SK-N-SH treated with all-trans-retinoic acid at 6 μM for 48 hours (cell line): ENCODE measurements around the gene CCN5.

ENCODE experiments used
- ATAC-seq: fragments of 200-7000 bp; cut with Tn5 transposase; 3 replicates; pipeline ENCODE4 v1.9.1; 2020; ENCODE audit warnings: mild to moderate bottlenecking, moderate library complexity
- ARNTL ChIP-seq: fragments of 450-650 bp; formaldehyde crosslinking; IDR thresholded peaks from 2 replicates; pipeline ENCODE4 v1.5.0; 2020; ENCODE audit warnings: low read depth, mild to moderate bottlenecking, moderate library complexity, borderline replicate concordance
- BACH2 ChIP-seq: fragments of 250-450 bp; sonication (Bioruptor Pico); IDR thresholded peaks from 2 replicates; pipeline ENCODE4 v1.9.0; 2021; ENCODE audit warnings: mild to moderate bottlenecking, borderline replicate concordance
- CSDC2 ChIP-seq: fragments of 250-450 bp; sonication (Bioruptor Pico); IDR thresholded peaks from 2 replicates; pipeline ENCODE4 v1.5.0; 2020; ENCODE audit warnings: mild to moderate bottlenecking, moderate library complexity
- ESRRG ChIP-seq: fragments of 250-450 bp; sonication (Bioruptor Pico); IDR thresholded peaks from 2 replicates; pipeline ENCODE4 v1.6.1; 2021; ENCODE audit warnings: mild to moderate bottlenecking
- GLIS3 ChIP-seq: fragments of 250-450 bp; sonication (Bioruptor Pico); IDR thresholded peaks from 2 replicates; pipeline ENCODE4 v1.5.0; 2020; ENCODE audit warnings: mild to moderate bottlenecking, moderate library complexity
- OSR1 ChIP-seq: fragments of 250-450 bp; sonication (Bioruptor Pico); IDR thresholded peaks from 2 replicates; pipeline ENCODE4 v1.8.0; 2022; ENCODE audit warnings: moderate library complexity, mild to moderate bottlenecking, inconsistent platforms
- PATZ1 ChIP-seq: fragments of 250-450 bp; sonication (Bioruptor Pico); IDR thresholded peaks from 2 replicates; pipeline ENCODE4 v1.8.0; 2020; ENCODE audit warnings: mild to moderate bottlenecking, moderate library complexity, borderline replicate concordance
- POU6F1 ChIP-seq: fragments of 250-450 bp; sonication (Bioruptor Pico); IDR thresholded peaks from 2 replicates; pipeline ENCODE4 v1.8.0; 2021; ENCODE audit warnings: low read depth, mild to moderate bottlenecking, moderate library complexity, borderline replicate concordance
- RARB ChIP-seq: fragments of 250-450 bp; sonication (Bioruptor Pico); IDR thresholded peaks from 2 replicates; pipeline ENCODE4 v1.8.0; 2021; ENCODE audit warnings: mild to moderate bottlenecking, moderate library complexity
- SNAI2 ChIP-seq: fragments of 250-450 bp; sonication (Bioruptor Pico); IDR thresholded peaks from 2 replicates; pipeline ENCODE4 v1.5.0; 2020; ENCODE audit warnings: mild to moderate bottlenecking, moderate library complexity
- TCF4 ChIP-seq: fragments of 250-450 bp; sonication (Bioruptor Pico); IDR thresholded peaks from 2 replicates; pipeline ENCODE4 v1.8.0; 2021; ENCODE audit warnings: mild to moderate bottlenecking, moderate library complexity, borderline replicate concordance
- TOX ChIP-seq: fragments of 250-450 bp; sonication (Bioruptor Pico); IDR thresholded peaks from 2 replicates; pipeline ENCODE4 v1.8.0; 2021; ENCODE audit warnings: mild to moderate bottlenecking, moderate library complexity, borderline replicate concordance
- TSHZ2 ChIP-seq: fragments of 250-450 bp; sonication (Bioruptor Pico); IDR thresholded peaks from 2 replicates; pipeline ENCODE4 v1.5.0; 2020; ENCODE audit warnings: mild to moderate bottlenecking, moderate library complexity
- ZC3H10 ChIP-seq: fragments of 250-450 bp; sonication (Bioruptor Pico); IDR thresholded peaks from 2 replicates; pipeline ENCODE4 v1.5.1; 2021; ENCODE audit warnings: mild to moderate bottlenecking, moderate library complexity
- ZFP3 ChIP-seq: fragments of 250-450 bp; sonication (Bioruptor Pico); IDR thresholded peaks from 2 replicates; pipeline ENCODE4 v1.5.0; 2020; ENCODE audit warnings: mild to moderate bottlenecking, moderate library complexity
- ZFP30 ChIP-seq: fragments of 450-650 bp; formaldehyde crosslinking; IDR thresholded peaks from 2 replicates; pipeline ENCODE4 v1.5.0; 2022; ENCODE audit warnings: mild to moderate bottlenecking, moderate library complexity
- ZNF565 ChIP-seq: fragments of 450-650 bp; formaldehyde crosslinking; conservative IDR thresholded peaks from 2 replicates; pipeline ENCODE4 v1.5.0; 2020; ENCODE audit warnings: low read depth, mild to moderate bottlenecking, moderate library complexity
- ZNF70 ChIP-seq: fragments of 450-650 bp; formaldehyde crosslinking; IDR thresholded peaks from 2 replicates; pipeline ENCODE4 v1.5.0; 2020; ENCODE audit warnings: mild to moderate bottlenecking, moderate library complexity
- ZNF8 ChIP-seq: fragments of 450-650 bp; formaldehyde crosslinking; IDR thresholded peaks from 2 replicates; pipeline ENCODE4 v1.5.0; 2020; ENCODE audit warnings: mild to moderate bottlenecking, moderate library complexity
- TF ChIP-seq, protein P1 (sequence below): fragments of 250-450 bp; sonication (Bioruptor Pico); IDR thresholded peaks from 2 replicates; pipeline ENCODE4 v1.5.1; 2020; ENCODE audit warnings: low read depth, mild to moderate bottlenecking, moderate library complexity
- TF ChIP-seq, protein P2 (sequence below): fragments of 250-450 bp; sonication (Bioruptor Pico); IDR thresholded peaks from 2 replicates; pipeline ENCODE4 v1.5.1; 2021; ENCODE audit warnings: mild to moderate bottlenecking, moderate library complexity

The CCN5 gene

DNA sequence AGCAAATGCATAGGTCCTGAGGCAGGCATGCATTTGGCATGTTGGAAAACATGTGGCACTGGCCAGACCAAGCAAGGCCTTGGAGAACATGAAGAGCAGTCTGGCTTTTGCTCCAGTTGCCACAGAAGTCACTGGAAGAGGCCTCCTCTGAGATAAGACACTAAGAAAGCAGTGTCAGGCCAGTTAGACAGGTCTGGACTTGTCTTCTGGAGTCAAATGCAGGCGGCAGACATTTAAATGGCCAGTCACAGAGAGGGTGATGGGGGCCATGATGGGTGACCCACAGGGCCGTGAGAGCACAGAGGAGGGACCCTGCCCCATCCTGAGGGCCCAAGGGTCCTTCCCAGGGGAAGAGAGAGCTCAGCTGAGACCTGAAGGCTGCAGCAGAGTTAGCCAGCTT lies 36.9 kb upstream of the CCN5 start (continued):
- TF ChIP-seq, protein P1, sequence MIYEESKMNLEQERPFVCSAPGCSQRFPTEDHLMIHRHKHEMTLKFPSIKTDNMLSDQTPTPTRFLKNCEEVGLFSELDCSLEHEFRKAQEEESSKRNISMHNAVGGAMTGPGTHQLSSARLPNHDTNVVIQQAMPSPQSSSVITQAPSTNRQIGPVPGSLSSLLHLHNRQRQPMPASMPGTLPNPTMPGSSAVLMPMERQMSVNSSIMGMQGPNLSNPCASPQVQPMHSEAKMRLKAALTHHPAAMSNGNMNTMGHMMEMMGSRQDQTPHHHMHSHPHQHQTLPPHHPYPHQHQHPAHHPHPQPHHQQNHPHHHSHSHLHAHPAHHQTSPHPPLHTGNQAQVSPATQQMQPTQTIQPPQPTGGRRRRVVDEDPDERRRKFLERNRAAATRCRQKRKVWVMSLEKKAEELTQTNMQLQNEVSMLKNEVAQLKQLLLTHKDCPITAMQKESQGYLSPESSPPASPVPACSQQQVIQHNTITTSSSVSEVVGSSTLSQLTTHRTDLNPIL = no peak
- TF ChIP-seq ZFP30 (CRISPR knock-in tag) = no peak
- TF ChIP-seq ZNF565 (CRISPR knock-in tag) = no peak

GRCh38 chr20:44678990-44679611 lies 36.1 kb upstream of the CCN5 start:
- TF ChIP-seq ZC3H10 (CRISPR knock-in tag) = no peak
- TF ChIP-seq ZFP30 (CRISPR knock-in tag) = no peak
- no peak for TF ChIP-seq TOX (CRISPR knock-in tag)
- no peak for TF ChIP-seq BACH2 (CRISPR knock-in tag)
- TF ChIP-seq GLIS3 (CRISPR knock-in tag) = no peak
- no peak for TF ChIP-seq PATZ1 (CRISPR knock-in tag)
- no peak for TF ChIP-seq TCF4
- TF ChIP-seq OSR1 = no peak
- no peak for ATAC-seq

DNA sequence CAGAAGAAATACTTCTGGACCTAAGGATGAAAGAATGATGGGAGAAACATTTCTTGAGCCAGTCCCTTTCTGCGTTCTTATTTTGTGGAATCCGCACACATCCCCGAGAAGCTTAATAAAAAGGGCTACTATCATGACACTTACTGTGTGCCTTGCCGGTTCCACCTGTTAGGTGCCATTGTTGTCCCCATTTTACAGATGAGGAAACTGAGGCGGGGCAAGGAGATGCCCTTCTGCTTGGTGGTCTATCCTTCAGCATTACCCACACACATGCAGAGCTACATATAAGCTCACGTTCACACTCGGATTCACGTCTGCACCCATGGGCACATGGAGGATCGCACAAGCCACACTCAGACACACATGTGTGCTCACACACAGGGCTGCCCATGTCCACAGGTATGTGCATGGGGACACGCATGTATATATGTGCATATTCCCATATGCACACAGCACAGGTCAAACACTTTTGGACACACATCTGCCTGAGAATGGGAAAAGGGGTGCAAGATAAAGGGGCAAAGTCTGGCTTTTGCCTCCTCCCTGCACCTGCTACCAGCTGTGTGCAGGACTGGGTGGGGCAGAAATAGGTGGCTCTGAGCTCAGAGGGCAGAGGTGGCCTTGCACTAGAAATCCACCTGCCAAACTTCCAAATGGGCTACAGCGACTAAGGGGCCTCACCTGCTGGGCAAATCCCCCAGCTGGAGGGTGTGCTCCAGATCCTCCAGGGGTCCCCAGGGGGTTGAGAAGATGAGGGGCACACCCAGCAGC lies 33.2 kb upstream of the CCN5 start:
- ATAC-seq = no peak
- TF ChIP-seq ZNF565 (CRISPR knock-in tag) = no peak
- TF ChIP-seq CSDC2 (CRISPR knock-in tag) = no peak
- no peak for TF ChIP-seq ESRRG
- no peak for TF ChIP-seq TSHZ2 (CRISPR knock-in tag)
- TF ChIP-seq TOX (CRISPR knock-in tag) = no peak
- no peak for TF ChIP-seq SNAI2

DNA sequence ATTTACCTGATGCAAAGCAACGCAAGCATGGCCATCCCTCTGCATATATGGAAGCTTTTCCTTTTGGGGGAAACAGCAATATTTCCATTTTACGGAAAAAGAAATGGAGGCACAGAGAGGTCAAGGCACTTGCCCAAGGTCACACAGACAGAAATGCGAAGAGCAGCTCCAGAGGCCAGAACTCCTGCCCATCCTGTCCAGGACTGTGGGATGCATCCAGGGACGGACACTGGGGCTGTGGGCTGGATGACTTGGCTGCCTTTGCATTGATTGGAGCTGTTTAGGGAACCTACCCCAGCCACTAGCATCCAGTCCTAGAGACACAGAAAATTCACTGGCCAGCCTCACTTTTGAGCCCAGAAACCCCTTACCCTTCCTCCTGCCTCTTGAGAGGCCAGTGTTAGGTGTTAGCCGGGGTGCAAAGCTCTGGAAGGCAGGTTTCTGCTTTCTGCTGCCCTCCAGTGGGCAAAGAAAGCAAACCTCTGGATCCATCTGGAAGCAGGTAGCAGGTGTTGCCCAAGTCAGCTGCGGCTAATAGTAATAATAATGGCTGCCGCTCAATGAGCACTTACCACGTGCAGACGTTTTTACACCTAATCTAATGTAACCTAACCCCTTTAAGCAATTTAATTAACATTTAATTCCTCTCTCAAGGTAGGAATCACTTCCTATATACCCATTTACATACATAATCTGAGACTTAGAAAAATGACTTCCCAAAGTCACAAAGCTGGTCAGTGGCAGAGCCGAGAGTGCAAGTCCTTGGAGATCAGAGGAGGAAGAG lies 31.7 kb upstream of the CCN5 start:
- ATAC-seq = peak; percentile 90
- TF ChIP-seq ESRRG (no peak), TOX (CRISPR knock-in tag) (no peak), BACH2 (CRISPR knock-in tag) (no peak), PATZ1 (CRISPR knock-in tag) (no peak), ZFP3 (no peak), ZC3H10 (CRISPR knock-in tag) (no peak), ARNTL (CRISPR knock-in tag) (no peak), ZNF70 (no peak), CSDC2 (CRISPR knock-in tag) (no peak), ZFP30 (CRISPR knock-in tag) (no peak), TCF4 (no peak), ZNF8 (CRISPR knock-in tag) (no peak), POU6F1 (CRISPR knock-in tag) (no peak), RARB (CRISPR knock-in tag) (no peak)
- TF ChIP-seq, protein P2, sequence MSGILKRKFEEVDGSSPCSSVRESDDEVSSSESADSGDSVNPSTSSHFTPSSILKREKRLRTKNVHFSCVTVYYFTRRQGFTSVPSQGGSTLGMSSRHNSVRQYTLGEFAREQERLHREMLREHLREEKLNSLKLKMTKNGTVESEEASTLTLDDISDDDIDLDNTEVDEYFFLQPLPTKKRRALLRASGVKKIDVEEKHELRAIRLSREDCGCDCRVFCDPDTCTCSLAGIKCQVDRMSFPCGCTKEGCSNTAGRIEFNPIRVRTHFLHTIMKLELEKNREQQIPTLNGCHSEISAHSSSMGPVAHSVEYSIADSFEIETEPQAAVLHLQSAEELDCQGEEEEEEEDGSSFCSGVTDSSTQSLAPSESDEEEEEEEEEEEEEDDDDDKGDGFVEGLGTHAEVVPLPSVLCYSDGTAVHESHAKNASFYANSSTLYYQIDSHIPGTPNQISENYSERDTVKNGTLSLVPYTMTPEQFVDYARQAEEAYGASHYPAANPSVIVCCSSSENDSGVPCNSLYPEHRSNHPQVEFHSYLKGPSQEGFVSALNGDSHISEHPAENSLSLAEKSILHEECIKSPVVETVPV (CRISPR knock-in tag) = no peak
- TF ChIP-seq, protein P1 = no peak
